SK-N-SH (cell line): ENCODE results near the gene SLC16A11.

Source experiments
- CTCF ChIP-seq: fragments of 200-600 bp; sonication (generic); IDR thresholded peaks from 2 replicates; pipeline ENCODE4 v1.6.1; 2017; ENCODE audit warnings: antibody characterized with exemption, mild to moderate bottlenecking, moderate library complexity
- FOXJ3 ChIP-seq: sonication (generic); formaldehyde crosslinking; IDR thresholded peaks from 2 replicates; pipeline ENCODE4 v1.5.1; 2020; ENCODE audit warnings: mild to moderate bottlenecking, missing genetic modification reagents
- IRF3 ChIP-seq: fragments of 150-350 bp; IDR thresholded peaks from 2 replicates; pipeline ENCODE4 v1.6.1; 2016; ENCODE audit warnings: mild to moderate bottlenecking, low read depth, low read length
- MEF2A ChIP-seq: IDR thresholded peaks from 2 replicates; pipeline ENCODE4 v1.4.0; 2012; ENCODE audit warnings: low read depth, borderline replicate concordance
- MXI1 ChIP-seq: IDR thresholded peaks from 2 replicates; pipeline ENCODE4 v1.6.1; 2012; ENCODE audit warnings: mild to moderate bottlenecking, low read depth, low read length, improper control_type of control experiment
- NFIC ChIP-seq: IDR thresholded peaks from 2 replicates; pipeline ENCODE4 v1.4.0; 2012; ENCODE audit warnings: borderline replicate concordance
- SIN3A ChIP-seq: IDR thresholded peaks from 2 replicates; pipeline ENCODE4 v1.6.1; 2012; ENCODE audit warnings: low read depth, mild to moderate bottlenecking, low read length, moderate library complexity, borderline replicate concordance
- ZBTB33 ChIP-seq: IDR thresholded peaks from 2 replicates; pipeline ENCODE4 v1.4.0; 2012; ENCODE audit warnings: low read depth, borderline replicate concordance

GRCh38 chr17:7046127-7046724 lies 2.3 kb upstream of the SLC16A11 start:
- TF ChIP-seq CTCF: no peak
- TF ChIP-seq MXI1: no peak
- no peak for TF ChIP-seq IRF3
- no peak for TF ChIP-seq SIN3A
- no peak for TF ChIP-seq FOXJ3 (CRISPR knock-in tag)
- no peak for TF ChIP-seq NFIC
- TF ChIP-seq MEF2A: no peak
- TF ChIP-seq ZBTB33: no peak
